ENCODE data around the gene CYP2F1.
"Not testable (repeated sequence)": the region's sequence is repeated elsewhere in the genome, so short reads cannot be mapped to it uniquely, and the experiment has no call there.

DNA sequence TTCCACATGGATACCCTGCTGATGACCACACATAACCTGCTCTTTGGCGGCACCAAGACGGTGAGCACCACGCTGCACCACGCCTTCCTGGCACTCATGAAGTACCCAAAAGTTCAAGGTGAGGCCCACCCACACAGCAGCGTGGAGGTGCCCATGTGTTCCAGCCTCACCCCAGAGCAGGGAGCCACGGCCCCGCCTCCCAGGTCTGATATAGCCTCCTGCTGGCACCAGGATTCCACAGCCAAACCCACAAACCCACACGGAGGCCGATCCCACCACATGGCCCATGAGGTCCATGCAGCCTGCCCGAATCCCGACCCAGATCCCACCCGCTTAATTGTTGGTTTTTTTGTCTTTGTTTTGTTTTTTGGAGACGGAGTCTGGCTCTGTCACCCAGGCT, 8.6 kb downstream of the CYP2F1 start:
- TF ChIP-seq, protein P1, sequence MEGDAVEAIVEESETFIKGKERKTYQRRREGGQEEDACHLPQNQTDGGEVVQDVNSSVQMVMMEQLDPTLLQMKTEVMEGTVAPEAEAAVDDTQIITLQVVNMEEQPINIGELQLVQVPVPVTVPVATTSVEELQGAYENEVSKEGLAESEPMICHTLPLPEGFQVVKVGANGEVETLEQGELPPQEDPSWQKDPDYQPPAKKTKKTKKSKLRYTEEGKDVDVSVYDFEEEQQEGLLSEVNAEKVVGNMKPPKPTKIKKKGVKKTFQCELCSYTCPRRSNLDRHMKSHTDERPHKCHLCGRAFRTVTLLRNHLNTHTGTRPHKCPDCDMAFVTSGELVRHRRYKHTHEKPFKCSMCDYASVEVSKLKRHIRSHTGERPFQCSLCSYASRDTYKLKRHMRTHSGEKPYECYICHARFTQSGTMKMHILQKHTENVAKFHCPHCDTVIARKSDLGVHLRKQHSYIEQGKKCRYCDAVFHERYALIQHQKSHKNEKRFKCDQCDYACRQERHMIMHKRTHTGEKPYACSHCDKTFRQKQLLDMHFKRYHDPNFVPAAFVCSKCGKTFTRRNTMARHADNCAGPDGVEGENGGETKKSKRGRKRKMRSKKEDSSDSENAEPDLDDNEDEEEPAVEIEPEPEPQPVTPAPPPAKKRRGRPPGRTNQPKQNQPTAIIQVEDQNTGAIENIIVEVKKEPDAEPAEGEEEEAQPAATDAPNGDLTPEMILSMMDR (IDR thresholded peaks at IDR 0.05): not testable (repeated sequence)
- TF ChIP-seq POLR2A (IDR thresholded peaks at IDR 0.05): not testable (repeated sequence)

Measured in body of pancreas (tissue), 4 donors.